GM12891 (cell line): ENCODE data around the gene ZNF438.
"Not testable (repeated sequence)": the region's sequence is repeated elsewhere in the genome, so short reads cannot be mapped to it uniquely, and the experiment has no call there.

Source experiments
- DNase-seq: peaks from one replicate; pipeline ENCODE4 v3.0.0; 2011; ENCODE audit warnings: low spot score; ENCODE audit not compliant: insufficient read length
- FAIRE-seq: peaks from 2 replicates; lab custom pipeline; 2011; peaks lifted over from hg19 to GRCh38; lab: Jason Lieb, UNC
- PAX5 ChIP-seq: IDR thresholded peaks from 2 replicates; pipeline ENCODE4 v1.6.1; 2011; ENCODE audit warnings: low read length, moderate library complexity, mild to moderate bottlenecking; ENCODE audit not compliant: insufficient read depth, severe bottlenecking
- POLR2A ChIP-seq: IDR thresholded peaks from 2 replicates; pipeline ENCODE4 v1.6.1; 2011; ENCODE audit warnings: low read depth, low read length, control low read depth
- POLR2AphosphoS5 ChIP-seq: IDR thresholded peaks from 2 replicates; pipeline ENCODE4 v1.6.1; 2011; ENCODE audit warnings: low read depth, low read length, control low read depth
- POU2F2 ChIP-seq: IDR thresholded peaks from 2 replicates; pipeline ENCODE4 v1.6.1; 2011; ENCODE audit warnings: low read depth, mild to moderate bottlenecking, control low read depth, low read length, moderate library complexity
- SPI1 ChIP-seq: IDR thresholded peaks from 2 replicates; pipeline ENCODE4 v1.6.1; 2011; ENCODE audit warnings: low read depth, low read length, control low read depth
- TAF1 ChIP-seq: IDR thresholded peaks from 2 replicates; pipeline ENCODE4 v1.6.1; 2011; ENCODE audit warnings: low read depth, low read length, control low read depth

ZNF438 gene

DNA sequence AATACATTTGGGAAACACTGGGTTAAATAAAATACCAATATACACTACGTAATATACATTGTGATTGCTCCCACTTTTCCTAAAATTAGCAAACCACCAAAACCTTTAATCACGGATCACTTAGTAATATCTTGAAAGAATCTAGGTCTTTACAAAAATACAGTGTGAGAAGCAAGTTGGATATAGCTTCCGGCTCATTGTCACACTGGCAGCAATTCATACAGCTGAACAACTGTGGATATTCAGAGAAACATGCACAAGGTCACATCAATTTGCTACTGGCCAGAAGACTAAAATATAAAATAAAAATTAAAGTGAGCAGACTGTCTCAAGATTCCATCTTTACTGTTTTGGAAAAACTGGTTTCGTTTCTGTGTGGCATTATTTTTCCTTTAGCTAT is 69.1 kb downstream of the ZNF438 start:
- DNase-seq (no peak), FAIRE-seq (no peak)
- TF ChIP-seq POU2F2 (no peak), POLR2A (no peak), TAF1 (no peak), POLR2AphosphoS5 (no peak), PAX5 (no peak), SPI1 (no peak)

DNA sequence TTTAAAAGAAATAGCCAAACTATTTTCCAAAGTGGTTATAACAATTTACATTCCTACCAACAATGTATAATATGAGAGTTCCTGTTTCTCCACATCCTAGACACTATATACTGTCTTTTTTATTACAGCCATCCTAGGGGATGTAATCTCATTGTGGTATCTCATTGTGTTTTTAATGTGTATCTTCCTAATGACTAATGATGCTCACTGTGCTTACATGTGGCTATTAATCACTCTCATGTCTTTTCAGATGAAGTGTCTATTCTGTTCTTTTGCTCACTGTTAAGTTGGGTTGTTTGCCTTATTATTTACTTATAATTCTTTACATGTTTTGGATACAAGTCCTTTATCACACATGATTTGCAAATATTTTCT is 71.8 kb downstream of the ZNF438 start:
- FAIRE-seq (no peak), DNase-seq (no peak)
- TF ChIP-seq SPI1 (no peak), POLR2A (no peak), POLR2AphosphoS5 (no peak)

DNA sequence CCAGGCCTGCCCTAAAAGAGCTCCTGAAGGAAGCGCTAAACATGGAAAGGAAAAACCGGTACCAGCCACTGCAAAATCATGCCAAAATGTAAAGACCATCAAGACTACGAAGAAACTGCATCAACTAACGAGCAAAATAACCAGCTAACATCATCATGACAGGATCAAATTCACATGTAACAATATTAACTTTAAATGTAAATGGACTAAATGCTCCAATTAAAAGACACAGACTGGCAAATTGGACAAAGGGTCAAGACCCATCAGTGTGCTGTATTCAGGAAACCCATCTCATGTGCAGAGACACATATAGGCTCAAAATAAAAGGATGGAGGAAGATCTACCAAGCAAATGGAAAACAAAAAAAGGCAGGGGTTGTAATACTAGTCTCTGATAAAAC is 82.4 kb downstream of the ZNF438 start:
- not testable (repeated sequence) for DNase-seq, FAIRE-seq

DNA sequence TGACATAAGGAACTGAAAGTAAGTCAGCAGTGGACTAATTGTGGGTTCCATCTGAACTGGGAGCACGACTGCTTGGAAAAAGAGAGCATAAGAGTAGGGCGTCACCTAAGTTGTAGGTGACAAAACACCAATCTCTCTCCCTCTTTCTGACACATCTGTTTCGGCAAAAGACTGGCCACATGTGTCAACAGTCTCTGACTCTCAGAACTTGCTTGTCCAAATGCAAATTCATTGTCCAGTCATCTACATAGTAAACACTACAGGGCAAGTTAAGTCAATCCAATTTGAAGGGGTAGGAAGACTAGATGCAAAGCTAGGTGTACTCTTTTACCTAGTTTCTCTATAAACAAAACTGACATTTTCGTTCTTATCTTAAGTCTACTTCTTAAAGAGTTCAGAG is 87.7 kb downstream of the ZNF438 start:
- TF ChIP-seq POLR2A (no peak), SPI1 (0 out of 2 replicates have a peak, but pooled peaks have one; percentile 28)
- FAIRE-seq (no peak), DNase-seq (no peak)

DNA sequence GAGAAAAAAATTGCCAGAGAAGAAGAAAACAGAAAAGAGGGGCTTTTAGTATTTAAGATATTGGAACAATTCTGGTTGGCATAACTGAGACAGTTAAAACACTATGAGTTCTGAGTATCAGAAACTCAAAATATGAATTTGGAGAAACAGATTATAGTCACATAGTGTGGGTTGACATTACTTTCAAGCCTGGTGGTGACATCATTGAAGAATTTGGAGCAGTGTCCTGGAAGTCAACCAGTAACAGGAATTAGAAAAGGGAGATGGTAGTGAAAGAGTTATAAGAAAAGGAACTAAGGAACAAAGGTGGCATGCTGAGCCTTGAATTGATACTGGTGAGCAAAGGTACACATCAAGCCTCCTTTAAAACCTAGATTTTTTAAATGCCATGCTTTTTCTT is 88.2 kb downstream of the ZNF438 start:
- no peak for FAIRE-seq
- DNase-seq: no peak
- TF ChIP-seq SPI1 (no peak), TAF1 (no peak), POLR2AphosphoS5 (no peak), POU2F2 (no peak), PAX5 (no peak), POLR2A (no peak)

DNA sequence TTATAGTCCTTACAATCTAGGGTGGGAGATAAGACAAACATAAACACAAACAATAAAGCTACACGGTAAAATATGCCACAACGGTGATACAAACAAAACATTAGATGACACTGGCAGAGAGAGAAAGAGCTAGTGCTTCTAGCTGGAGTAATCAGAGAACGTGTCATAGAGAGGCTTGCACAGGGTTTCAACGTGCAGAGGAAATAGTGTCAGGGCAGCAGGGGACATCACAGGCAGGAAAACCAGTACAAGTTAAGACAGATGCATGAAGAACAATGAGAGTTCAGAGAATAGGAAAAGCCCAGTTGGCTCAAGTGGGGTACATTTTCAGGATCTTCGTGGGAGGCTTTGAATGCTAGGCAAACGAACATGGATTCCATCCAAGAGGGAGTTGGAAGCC is 91.4 kb downstream of the ZNF438 start:
- DNase-seq (no peak), FAIRE-seq (no peak)
- no peak for TF ChIP-seq SPI1
- TF ChIP-seq PAX5: no peak
- TF ChIP-seq POLR2AphosphoS5: no peak
- no peak for TF ChIP-seq TAF1
- no peak for TF ChIP-seq POLR2A
- TF ChIP-seq POU2F2: no peak

DNA sequence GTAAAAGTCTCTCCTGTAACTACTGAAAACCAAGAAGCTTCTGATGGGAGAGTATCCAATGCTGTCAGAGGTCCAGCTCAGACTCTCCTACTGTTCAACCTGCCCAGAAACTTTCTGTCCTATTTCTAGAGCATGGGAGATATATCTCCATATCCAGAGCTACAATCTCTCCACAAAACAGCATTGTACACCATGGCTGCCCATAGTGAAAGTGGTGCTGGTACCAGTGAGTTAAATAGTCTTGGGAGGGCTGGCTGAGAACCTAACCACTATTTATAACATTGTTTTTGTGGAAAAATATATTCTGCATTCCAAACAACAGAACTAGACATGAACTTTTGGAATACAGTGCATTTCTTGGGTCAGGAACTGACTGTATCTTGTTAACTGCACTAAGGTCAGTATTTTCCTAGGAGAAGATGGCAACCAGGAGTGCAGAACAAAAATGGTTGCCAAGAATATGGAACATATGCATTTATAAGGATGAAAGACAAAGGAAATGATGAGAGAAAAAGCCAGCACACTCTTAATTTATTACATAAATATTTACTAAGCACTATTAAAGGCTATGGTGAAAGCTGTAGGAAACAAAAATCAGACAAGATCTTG is 91.9 kb downstream of the ZNF438 start:
- FAIRE-seq (no peak), DNase-seq (no peak)
- no peak for TF ChIP-seq POLR2AphosphoS5
- TF ChIP-seq POLR2A: no peak
- no peak for TF ChIP-seq TAF1

DNA sequence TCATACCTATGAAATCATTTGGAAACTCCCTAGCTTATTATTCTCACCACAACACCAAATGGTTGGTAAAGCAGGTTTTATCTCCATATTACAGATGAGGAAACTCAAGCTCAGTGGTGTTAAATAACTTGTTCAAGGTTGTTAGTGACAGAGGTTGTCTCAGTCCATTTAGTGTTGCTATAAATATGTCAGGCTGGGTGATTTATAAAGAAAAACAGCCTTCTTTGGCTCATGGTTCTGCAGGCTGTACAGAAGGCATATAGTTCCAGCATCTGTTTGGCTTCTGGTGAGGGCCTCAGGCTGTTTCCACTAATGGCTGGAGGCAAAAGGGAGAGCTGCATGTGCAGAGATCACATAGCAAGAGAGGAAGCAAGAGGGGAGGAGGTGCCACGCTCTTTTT is 96.6 kb downstream of the ZNF438 start:
- no peak for FAIRE-seq
- DNase-seq: no peak
- TF ChIP-seq POLR2A (no peak), TAF1 (no peak), POU2F2 (no peak), POLR2AphosphoS5 (no peak), PAX5 (no peak), SPI1 (no peak)

DNA sequence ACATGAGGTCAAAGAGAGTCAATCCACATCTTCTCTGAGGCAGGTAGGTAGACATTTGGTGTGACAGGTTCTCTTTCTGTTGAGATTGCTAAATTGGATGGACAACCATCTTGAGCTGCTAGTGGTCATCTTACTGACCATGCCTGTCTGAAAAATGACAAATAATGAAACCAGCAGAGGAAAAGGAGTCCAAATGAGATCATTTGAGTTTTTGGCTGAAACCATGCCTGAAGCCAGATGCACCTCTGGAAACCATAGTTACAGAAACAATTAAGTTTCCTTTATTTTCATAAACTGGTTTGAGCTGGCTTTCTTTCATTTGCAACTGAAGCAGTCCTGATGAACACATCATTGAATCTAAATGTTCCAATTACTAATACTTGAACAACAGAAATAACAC is 100.6 kb downstream of the ZNF438 start:
- no peak for TF ChIP-seq POLR2AphosphoS5
- TF ChIP-seq SPI1: no peak
- FAIRE-seq: no peak
- no peak for DNase-seq

DNA sequence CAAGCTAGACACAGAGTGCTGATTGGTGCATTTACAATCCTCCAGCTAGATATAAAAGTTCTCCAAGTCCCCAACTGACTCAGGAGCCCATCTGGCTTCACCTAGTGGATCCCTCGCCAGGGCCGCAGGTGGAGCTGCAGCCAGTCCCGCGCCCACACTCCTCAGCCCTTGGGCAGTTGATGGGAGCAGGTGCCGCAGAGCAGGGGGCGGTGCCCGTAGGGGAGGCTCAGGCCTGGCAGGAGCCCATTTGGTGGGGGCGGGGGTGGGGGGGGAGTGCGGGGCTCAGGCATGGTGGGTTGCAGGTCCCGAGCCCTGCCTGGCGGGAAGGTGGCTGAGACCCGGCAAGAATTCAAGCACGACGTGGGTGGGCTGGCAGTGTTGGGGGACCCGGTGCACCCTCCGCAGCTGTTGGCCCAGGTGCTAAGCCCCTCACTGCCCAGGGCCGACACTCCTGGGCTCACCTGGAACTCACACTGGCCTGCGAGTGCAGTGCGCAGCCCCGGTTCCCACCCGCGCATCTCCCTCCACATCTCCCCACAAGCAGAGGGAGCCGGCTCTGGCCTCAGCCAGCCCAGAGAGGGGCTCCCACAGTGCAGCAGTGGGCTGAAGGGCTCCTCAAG is 101.7 kb downstream of the ZNF438 start:
- FAIRE-seq (no peak), DNase-seq (no peak)
- no peak for TF ChIP-seq SPI1

DNA sequence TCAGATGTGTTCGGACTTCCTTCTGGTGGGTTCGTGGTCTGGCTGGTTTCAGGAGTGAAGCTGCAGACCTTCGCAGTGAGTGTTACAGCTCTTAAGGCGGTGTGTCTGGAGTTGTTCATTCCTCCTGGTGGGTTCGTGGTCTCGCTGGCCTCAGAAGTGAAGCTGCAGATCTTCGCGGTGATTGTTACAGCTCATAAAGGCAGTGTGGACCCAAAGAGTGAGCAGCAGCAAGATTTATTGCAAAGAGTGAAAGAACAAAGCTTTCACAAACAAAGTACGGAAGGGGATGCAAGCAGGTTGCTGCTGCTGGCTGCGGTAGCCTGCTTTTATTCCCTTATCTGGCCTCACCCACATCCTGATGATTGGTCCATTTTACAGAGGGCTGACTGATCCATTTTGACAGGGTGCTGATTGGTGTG is 102.3 kb downstream of the ZNF438 start:
- peak; percentile 28 for FAIRE-seq
- not testable (repeated sequence) for DNase-seq

DNA sequence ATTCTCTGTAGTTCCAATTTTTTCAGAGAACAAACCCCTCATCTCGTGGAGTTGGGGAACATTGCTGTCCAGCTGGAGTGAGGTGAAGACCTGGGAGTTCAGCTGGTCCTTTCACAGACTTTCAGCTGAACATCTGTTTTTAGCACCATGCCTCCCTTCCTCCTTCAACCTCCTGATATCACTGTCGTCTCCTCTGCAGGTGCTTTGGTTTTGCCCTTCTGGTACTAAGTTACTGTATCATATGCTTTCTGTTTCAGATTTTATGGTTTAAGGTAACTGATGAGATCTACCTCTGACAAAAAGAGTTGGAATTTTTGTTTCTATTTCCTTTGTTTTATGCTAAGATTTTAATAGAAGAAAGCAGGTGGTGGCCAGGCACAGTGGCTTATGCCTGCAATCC is 102.9 kb downstream of the ZNF438 start:
- DNase-seq (peak; percentile 8), FAIRE-seq (peak; percentile 51)
- TF ChIP-seq PAX5 (no peak), POLR2A (no peak), TAF1 (no peak), POLR2AphosphoS5 (no peak), POU2F2 (no peak), SPI1 (no peak)
